OCI-LY7 (cell line): Measurements from ENCODE around the gene TJP3.

ENCODE experiments used
- EZH2phosphoT487 ChIP-seq: fragments of 200-600 bp; sonication (generic); IDR thresholded peaks from 2 replicates; pipeline ENCODE4 v1.6.1; 2018; ENCODE audit warnings: low read depth, borderline replicate concordance, mild to moderate bottlenecking, mixed run types, antibody characterized with exemption, low read length, moderate library complexity, mixed read lengths
- TF ChIP-seq, protein P1 (sequence below): fragments of 200-600 bp; sonication (generic); conservative IDR thresholded peaks from 2 replicates; pipeline ENCODE4 v1.5.1; 2014; ENCODE audit warnings: mild to moderate bottlenecking, antibody characterized with exemption, low read length, moderate library complexity, mixed read lengths

- no peak for TF ChIP-seq EZH2phosphoT487
- TF ChIP-seq, protein P1, sequence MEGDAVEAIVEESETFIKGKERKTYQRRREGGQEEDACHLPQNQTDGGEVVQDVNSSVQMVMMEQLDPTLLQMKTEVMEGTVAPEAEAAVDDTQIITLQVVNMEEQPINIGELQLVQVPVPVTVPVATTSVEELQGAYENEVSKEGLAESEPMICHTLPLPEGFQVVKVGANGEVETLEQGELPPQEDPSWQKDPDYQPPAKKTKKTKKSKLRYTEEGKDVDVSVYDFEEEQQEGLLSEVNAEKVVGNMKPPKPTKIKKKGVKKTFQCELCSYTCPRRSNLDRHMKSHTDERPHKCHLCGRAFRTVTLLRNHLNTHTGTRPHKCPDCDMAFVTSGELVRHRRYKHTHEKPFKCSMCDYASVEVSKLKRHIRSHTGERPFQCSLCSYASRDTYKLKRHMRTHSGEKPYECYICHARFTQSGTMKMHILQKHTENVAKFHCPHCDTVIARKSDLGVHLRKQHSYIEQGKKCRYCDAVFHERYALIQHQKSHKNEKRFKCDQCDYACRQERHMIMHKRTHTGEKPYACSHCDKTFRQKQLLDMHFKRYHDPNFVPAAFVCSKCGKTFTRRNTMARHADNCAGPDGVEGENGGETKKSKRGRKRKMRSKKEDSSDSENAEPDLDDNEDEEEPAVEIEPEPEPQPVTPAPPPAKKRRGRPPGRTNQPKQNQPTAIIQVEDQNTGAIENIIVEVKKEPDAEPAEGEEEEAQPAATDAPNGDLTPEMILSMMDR: no peak
Observed at GRCh38 chr19:3668331-3669081, 39.7 kb upstream of the TJP3 start.
